Pancreas (tissue), 10 donors: ENCODE measurements around the gene DRAM2. TPM values are rescaled to one million over a fixed set of nuclear protein-coding genes. Genes with fewer than 3 reads are reported as not detected.

Experiments used
- ATAC-seq, 4 donors: fragments of 200-7000 bp; cut with Tn5 transposase; one replicate each; pipeline versions ENCODE4 v1.8.0 to v1.9.1; 2020; ENCODE audit warnings: mild to moderate bottlenecking in 4 of 4, moderate library complexity in 4 of 4
- DNase-seq, 6 donors: peaks; one replicate each; pipeline ENCODE4 v3.0.0-alpha.2; 2020
- FAIRE-seq: peaks from 2 replicates; lab custom pipeline; 2012; peaks lifted over from hg19 to GRCh38; lab: Jason Lieb, UNC
- H3K27ac ChIP-seq, 4 donors: fragments of 200-600 bp; sonication (generic); 1 replicate in 3 of 4; 2 replicates in 1 of 4; pipeline versions ENCODE4 v1.5.0 to v1.8.0; 2020
- H3K27me3 ChIP-seq, 4 donors: fragments of 200-600 bp; one replicate each; pipeline ENCODE4 v1.8.0; 2021
- H3K36me3 ChIP-seq, 3 donors: fragments of 200-600 bp; sonication (generic) in 1 of 3; one replicate each; pipeline versions ENCODE4 v1.5.0 to v1.8.0; 2020 to 2021
- H3K4me1 ChIP-seq, 3 donors: fragments of 200-600 bp; one replicate each; pipeline ENCODE4 v1.8.0; 2021
- H3K4me3 ChIP-seq, 4 donors: fragments of 200-600 bp; sonication (generic) in 2 of 4; one replicate each; pipeline versions ENCODE4 v1.5.0 to v1.8.0; 2020 to 2021
- H3K9me3 ChIP-seq, 4 donors: fragments of 200-600 bp; one replicate each; pipeline ENCODE4 v1.8.0; 2021
- WGBS, 2 donors: extraction: QIAGEN DNeasy Blood & Tissue Kit; methylation state at CpG; one replicate each; pipeline ENCODE4 v1.1.7; 2013; 5-methylcytosine and 5-hydroxymethylcytosine counted together
- intact Hi-C, 3 donors: fragments of 100-400 bp; cut with DNase I; formaldehyde crosslinking; loops; one replicate each; pipeline versions ENCODE4 v1.11.1 to v1.14.2; 2022
- polyA plus RNA-seq, 2 donors: library from polyadenylated mRNA; stranded (reverse); fragments of 200-250 nt; gene quantifications; one replicate each; pipeline ENCODE4 v1.2.3, GENCODE V29; 2013
- total RNA-seq, 6 donors: library from RNA; stranded (reverse); fragmentation: NEBNext Ultra II Directional in 4 of 6; extraction: Animal tissue kit (Norgen Biotek cat#: 25700) in 4 of 6; gene quantifications; one replicate each; pipeline versions ENCODE4 v1.2.1 to v1.2.4, GENCODE V29; 2021 to 2023
- TF ChIP-seq, protein P1 (sequence below), 4 donors: fragments of 200-600 bp; sonication (generic) in 3 of 4; IDR thresholded peaks; one replicate each; pipeline versions ENCODE4 v1.5.0 to v1.8.0; 2021; ENCODE audit warnings: antibody characterized with exemption in 4 of 4
- donor health status: healthy with polysubstance abuse.
- donor health status: DM: no; HTN: no; CAD: no; lungs with moderate emphysema.
- donor health status: DM: no; HTN: no; CAD: no.
- donor health status: control.
- donor health status: control.
- donor health status: Bipolar disorder and iron deficiency.
- donor health status: DM: yes; HTN: yes; CAD: no.
- donor health status: DM: no; HTN: no; CAD: no.
- donor health status: DM: no; HTN: no; CAD: no.
- donor health status: DM: yes; HTN: yes; CAD: no.

The DRAM2 gene
- total and polyA plus RNA-seq, 8 donors, result 10.2 to 32.2 (median 16.6) TPM

DNA sequence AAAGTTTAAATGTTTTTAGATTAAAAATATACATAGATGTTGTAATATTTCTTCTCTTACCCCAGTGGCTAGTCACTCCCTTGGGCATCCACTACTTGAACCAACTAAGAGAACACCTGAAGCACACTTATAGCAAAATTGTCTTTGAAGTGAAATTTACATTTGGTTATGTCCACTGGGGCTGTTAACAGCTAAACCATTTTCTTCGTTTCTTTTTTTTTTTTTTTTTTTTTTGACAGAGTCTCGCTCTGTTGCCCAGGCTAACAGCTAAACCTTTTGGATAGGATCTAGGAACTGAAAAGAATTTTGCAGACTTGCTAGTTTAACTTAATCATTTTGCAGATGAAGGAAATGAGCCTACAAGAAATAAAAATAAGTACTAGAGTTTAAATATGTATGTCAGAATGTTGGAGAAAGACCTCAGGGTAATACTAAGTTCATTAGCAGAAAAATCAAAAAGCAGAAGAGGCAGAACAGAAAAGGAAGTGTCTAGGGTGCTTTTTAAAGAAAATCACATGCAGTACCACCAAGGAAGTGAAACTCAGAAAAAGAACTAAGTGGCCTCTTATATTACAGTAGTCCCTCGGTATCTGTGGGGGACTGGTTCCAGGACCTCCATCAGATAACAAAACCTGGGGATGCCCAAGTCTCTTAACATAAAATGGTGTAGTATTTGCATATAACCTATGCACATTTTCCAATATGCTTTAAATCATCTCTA lies 11.8 kb downstream of the DRAM2 start:
- intact Hi-C loops, result no loop called here
- 91 to 92% methylated on average over 3 of the region's 3 CpGs for WGBS, 2 donors
- no peaks in the 10 kb centered on the region for H3K27me3 ChIP-seq
- no peak overlapping the region for H3K4me3 ChIP-seq
- H3K9me3 ChIP-seq, result no peaks in the 10 kb centered on the region
- DNase-seq, result no peak
- peaks cover 0 to 17% (median 0%) of the 10 kb centered on the region in 3 donors for H3K36me3 ChIP-seq
- FAIRE-seq, result no peak
- peak in 1 of 4 donors; percentile 63 for ATAC-seq
- TF ChIP-seq, protein P1, sequence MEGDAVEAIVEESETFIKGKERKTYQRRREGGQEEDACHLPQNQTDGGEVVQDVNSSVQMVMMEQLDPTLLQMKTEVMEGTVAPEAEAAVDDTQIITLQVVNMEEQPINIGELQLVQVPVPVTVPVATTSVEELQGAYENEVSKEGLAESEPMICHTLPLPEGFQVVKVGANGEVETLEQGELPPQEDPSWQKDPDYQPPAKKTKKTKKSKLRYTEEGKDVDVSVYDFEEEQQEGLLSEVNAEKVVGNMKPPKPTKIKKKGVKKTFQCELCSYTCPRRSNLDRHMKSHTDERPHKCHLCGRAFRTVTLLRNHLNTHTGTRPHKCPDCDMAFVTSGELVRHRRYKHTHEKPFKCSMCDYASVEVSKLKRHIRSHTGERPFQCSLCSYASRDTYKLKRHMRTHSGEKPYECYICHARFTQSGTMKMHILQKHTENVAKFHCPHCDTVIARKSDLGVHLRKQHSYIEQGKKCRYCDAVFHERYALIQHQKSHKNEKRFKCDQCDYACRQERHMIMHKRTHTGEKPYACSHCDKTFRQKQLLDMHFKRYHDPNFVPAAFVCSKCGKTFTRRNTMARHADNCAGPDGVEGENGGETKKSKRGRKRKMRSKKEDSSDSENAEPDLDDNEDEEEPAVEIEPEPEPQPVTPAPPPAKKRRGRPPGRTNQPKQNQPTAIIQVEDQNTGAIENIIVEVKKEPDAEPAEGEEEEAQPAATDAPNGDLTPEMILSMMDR (IDR thresholded peaks at IDR 0.05), result no peak
- H3K4me1 ChIP-seq, result no peaks in the 10 kb centered on the region
- H3K27ac ChIP-seq, result no peak overlapping the region

DNA sequence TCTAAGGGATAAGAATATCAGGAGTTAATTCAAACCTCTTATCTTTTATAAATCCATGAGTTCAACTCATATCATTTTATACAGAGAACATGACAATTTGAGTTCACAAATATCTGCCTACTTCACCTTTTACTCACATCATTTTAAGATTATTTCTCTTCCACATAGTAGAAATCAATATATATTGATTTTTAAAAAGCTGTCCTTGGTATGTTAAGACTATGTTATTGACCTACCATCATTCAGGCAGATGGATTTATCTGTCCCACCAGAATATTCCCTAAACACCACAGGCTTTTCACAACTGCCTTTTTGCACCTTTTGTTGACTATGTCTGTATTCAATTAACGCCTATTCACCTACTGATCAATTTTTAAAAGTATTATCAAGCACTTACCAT lies 13.5 kb downstream of the DRAM2 start:
- H3K36me3 ChIP-seq, result peaks cover 0 to 17% (median 0%) of the 10 kb centered on the region in 3 donors
- ATAC-seq (no peak), DNase-seq (no peak), FAIRE-seq (no peak)
- no peaks in the 10 kb centered on the region for H3K9me3 ChIP-seq
- no peak overlapping the region for H3K27ac ChIP-seq
- H3K27me3 ChIP-seq, result no peaks in the 10 kb centered on the region
- intact Hi-C loops, result no loop called here
- H3K4me1 ChIP-seq, result no peaks in the 10 kb centered on the region
- TF ChIP-seq, protein P1 (IDR thresholded peaks at IDR 0.05), result no peak
- H3K4me3 ChIP-seq, result no peak overlapping the region
- WGBS, 2 donors, result 85 to 87% methylated on average over 1 of the region's 1 CpG

DNA sequence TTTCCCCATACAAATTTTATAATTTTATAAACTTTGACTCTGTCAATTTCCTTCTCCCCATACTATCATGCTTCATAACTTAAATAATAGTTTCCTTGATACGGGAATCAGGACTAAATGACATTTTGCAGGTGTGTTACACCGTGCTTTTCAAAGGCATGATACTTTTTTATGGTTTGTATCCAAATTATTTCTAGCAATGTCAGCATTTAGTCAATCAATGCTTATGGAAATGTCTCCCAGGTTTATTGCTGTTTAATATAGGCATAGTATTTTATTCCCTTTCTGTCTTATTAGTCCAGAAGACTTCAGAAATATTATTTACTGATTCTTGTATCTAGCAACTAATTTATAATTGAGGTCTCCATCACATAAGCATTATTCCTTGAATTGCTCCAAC lies 23.4 kb downstream of the DRAM2 start:
- FAIRE-seq (no peak), ATAC-seq (no peak), DNase-seq (no peak)
- Histone ChIP-seq H3K9me3 (no peaks in the 10 kb centered on the region), H3K4me3 (no peak overlapping the region), H3K36me3 (no peaks in the 10 kb centered on the region), H3K27me3 (no peaks in the 10 kb centered on the region), H3K27ac (no peak overlapping the region), H3K4me1 (no peaks in the 10 kb centered on the region)
- WGBS, 2 donors, result 95 to 97% methylated on average over 2 of the region's 2 CpGs
- TF ChIP-seq, protein P1 (IDR thresholded peaks at IDR 0.05), result no peak
- intact Hi-C loops, result no loop called here

DNA sequence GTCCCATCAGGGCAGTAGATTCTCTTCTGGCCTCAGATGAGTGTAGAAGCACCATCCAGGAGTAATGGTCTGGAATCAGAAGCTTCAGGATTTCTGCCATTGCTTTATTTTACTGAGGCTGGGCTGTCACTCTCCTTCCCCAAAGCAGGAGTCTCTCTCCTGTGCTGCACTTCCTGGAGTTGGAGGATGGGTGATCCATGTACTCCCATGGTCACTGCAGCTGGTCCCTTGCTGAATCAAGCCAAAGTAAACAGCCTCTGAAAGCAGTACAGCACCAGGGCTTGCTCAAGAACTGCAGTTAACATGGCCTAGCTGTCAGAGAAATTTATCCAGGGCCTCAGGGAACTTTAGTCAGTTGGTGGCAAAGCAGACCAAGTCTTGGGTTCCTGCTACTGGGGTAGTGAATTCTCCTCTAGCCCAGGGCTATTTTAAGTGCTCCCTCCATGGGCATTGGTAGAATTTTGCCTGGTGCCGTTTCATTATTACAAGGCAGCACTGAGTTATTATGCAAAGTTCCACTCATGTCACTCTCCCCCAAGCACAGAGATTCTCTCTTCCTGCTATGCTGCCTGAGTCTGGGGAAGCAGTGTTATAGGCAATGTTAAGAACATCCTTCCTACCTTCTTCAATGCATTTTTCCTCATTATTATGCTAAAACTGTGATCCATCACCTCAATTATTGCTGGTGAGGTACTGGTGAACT lies 29.5 kb downstream of the DRAM2 start:
- Histone ChIP-seq H3K27ac (no peak overlapping the region), H3K4me3 (no peak overlapping the region), H3K9me3 (no peaks in the 10 kb centered on the region), H3K27me3 (no peaks in the 10 kb centered on the region), H3K36me3 (no peaks in the 10 kb centered on the region), H3K4me1 (no peaks in the 10 kb centered on the region)
- TF ChIP-seq, protein P1 (IDR thresholded peaks at IDR 0.05), result no peak
- ATAC-seq (peak; percentile 95 to 100 (median 99)), FAIRE-seq (no peak), DNase-seq (peak in 4 of 6 donors; percentile 41 to 72 (median 46))
- intact Hi-C loops, result no loop called here
- WGBS, 2 donors, result 60 to 69% methylated on average over 1 of the region's 1 CpG

DNA sequence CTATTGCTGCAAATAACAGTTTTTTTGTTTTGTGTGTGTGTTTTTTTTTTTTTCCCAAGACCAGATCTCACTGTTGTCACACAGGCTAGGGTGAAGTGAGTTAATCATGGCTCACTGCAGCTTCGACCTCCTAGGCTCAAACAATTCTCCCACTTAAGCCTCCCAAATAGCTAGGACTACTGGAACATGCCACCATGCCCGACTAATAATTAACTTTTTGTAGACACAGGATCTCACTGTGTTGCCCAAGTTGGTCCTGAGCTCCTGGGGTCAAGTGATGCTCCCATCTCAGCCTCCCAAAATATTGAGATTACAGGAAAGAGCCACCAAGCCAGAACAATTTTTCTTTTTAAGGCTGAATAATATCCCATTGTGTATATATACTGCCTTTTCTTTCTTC lies 34.9 kb downstream of the DRAM2 start:
- TF ChIP-seq, protein P1 (IDR thresholded peaks at IDR 0.05), result no peak
- no peak for DNase-seq
- Histone ChIP-seq H3K36me3 (no peaks in the 10 kb centered on the region), H3K27ac (no peak overlapping the region), H3K4me1 (no peaks in the 10 kb centered on the region), H3K9me3 (no peaks in the 10 kb centered on the region), H3K27me3 (no peaks in the 10 kb centered on the region), H3K4me3 (no peak overlapping the region)
- intact Hi-C loops, result no loop called here
- no peak for FAIRE-seq
- 72 to 83% methylated on average over 2 of the region's 2 CpGs for WGBS, 2 donors
- no peak for ATAC-seq
